Measurements from ENCODE around the gene ZBTB20.

Gene ZBTB20

GRCh38 chr3:114508976-114509375, 638.1 kb downstream of the ZBTB20 start:
- in situ Hi-C loops (cut with MboI; ENCODE audit: low pct_unique_long_range_greater_than_20kb, low sequenced_read_pairs, unreplicated experiment): no loop called here
- TF ChIP-seq, protein P1, sequence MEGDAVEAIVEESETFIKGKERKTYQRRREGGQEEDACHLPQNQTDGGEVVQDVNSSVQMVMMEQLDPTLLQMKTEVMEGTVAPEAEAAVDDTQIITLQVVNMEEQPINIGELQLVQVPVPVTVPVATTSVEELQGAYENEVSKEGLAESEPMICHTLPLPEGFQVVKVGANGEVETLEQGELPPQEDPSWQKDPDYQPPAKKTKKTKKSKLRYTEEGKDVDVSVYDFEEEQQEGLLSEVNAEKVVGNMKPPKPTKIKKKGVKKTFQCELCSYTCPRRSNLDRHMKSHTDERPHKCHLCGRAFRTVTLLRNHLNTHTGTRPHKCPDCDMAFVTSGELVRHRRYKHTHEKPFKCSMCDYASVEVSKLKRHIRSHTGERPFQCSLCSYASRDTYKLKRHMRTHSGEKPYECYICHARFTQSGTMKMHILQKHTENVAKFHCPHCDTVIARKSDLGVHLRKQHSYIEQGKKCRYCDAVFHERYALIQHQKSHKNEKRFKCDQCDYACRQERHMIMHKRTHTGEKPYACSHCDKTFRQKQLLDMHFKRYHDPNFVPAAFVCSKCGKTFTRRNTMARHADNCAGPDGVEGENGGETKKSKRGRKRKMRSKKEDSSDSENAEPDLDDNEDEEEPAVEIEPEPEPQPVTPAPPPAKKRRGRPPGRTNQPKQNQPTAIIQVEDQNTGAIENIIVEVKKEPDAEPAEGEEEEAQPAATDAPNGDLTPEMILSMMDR (IDR thresholded peaks at IDR 0.05; ENCODE audit: extremely low read depth, insufficient read depth, missing control alignments): no peak

GRCh38 chr3:114508208-114508607, 638.9 kb downstream of the ZBTB20 start:
- no peak for DNase-seq (ENCODE audit: low spot score)
- in situ Hi-C loops (cut with MboI; ENCODE audit: low pct_unique_long_range_greater_than_20kb, low sequenced_read_pairs, unreplicated experiment): no loop called here
- TF ChIP-seq, protein P1 (IDR thresholded peaks at IDR 0.05; ENCODE audit: extremely low read depth, insufficient read depth, missing control alignments): no peak

More at GRCh38 chr3:114508976-114509375, 638.1 kb downstream of the ZBTB20 start:
- no peak for DNase-seq (ENCODE audit: low spot score)

DNA sequence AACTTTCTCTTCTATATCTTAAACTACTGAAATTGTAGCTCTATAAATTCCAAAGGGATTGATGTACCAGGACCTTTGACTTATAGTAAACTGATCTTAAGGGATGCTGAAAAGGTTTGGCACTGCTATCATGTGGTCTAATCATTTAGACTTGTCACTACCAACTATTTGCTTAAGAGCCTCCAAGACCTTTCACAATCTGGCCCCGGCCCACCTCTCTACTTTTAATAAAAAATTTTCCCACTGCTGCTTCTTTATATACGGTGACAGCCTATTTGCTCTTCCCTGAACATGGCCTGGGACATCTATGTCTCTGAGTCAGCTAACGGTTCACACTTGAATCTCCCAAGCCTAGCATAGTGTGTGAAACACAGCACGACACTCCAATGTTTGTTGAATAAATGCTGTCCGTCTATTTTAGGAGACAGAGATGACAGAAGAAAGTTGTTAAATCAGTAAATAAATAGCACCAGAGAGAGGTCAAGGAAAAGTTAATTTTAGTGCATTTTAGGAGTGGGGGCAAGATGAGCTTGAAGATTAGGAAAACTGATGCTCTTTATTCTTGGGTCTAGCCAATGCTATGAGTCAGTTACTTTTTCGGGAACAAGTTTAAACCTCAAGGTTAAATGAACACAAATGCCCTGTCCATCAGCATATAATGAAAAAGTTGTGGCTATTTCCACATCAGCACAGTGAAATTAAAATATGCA, 640.3 kb downstream of the ZBTB20 start:
- TF ChIP-seq, protein P1 (IDR thresholded peaks at IDR 0.05; ENCODE audit: extremely low read depth, insufficient read depth, missing control alignments): no peak
- DNase-seq (ENCODE audit: low spot score): no peak
- in situ Hi-C loops (cut with MboI; ENCODE audit: low pct_unique_long_range_greater_than_20kb, low sequenced_read_pairs, unreplicated experiment): no loop called here

GRCh38 chr3:114504941-114505628, 642.0 kb downstream of the ZBTB20 start:
- DNase-seq (ENCODE audit: low spot score): no peak
- TF ChIP-seq, protein P1 (IDR thresholded peaks at IDR 0.05; ENCODE audit: extremely low read depth, insufficient read depth, missing control alignments): no peak
- in situ Hi-C loops (cut with MboI; ENCODE audit: low pct_unique_long_range_greater_than_20kb, low sequenced_read_pairs, unreplicated experiment): no loop called here

DNA sequence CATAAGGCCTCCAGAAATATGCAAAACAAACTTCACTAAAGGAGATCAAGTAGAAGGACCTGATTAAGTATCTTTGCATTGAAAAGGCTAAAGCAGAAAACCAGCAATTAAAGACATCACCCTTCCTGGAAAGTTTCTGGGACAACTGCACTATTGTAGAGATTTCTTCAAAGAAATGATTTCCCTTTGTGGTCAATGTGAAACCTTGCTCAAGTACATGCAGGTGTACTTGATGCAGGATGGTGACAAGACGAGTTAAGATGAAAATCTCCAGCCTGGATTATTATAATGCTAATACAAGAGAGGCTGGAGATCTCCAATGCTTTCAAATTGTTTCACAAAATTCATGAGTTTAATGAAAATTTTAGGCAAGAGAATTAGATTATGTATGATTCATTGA, 644.9 kb downstream of the ZBTB20 start:
- DNase-seq (ENCODE audit: low spot score): no peak
- TF ChIP-seq, protein P1 (IDR thresholded peaks at IDR 0.05; ENCODE audit: extremely low read depth, insufficient read depth, missing control alignments): no peak
- in situ Hi-C loops (cut with MboI; ENCODE audit: low pct_unique_long_range_greater_than_20kb, low sequenced_read_pairs, unreplicated experiment): no loop called here

GRCh38 chr3:114499976-114500375, 647.1 kb downstream of the ZBTB20 start:
- TF ChIP-seq, protein P1 (IDR thresholded peaks at IDR 0.05; ENCODE audit: extremely low read depth, insufficient read depth, missing control alignments): no peak
- in situ Hi-C loops (cut with MboI; ENCODE audit: low pct_unique_long_range_greater_than_20kb, low sequenced_read_pairs, unreplicated experiment): no loop called here
- DNase-seq (ENCODE audit: low spot score): no peak
